HG03103 (cell line): ENCODE data around the gene TTC9B.

ENCODE experiments used
- ATAC-seq: cut with Tn5 transposase; IDR thresholded peaks from one replicate; pipeline ENCODE4 v1.9.1; 2021; ENCODE audit warnings: low read depth; ENCODE audit not compliant: unreplicated experiment

The TTC9B gene

DNA sequence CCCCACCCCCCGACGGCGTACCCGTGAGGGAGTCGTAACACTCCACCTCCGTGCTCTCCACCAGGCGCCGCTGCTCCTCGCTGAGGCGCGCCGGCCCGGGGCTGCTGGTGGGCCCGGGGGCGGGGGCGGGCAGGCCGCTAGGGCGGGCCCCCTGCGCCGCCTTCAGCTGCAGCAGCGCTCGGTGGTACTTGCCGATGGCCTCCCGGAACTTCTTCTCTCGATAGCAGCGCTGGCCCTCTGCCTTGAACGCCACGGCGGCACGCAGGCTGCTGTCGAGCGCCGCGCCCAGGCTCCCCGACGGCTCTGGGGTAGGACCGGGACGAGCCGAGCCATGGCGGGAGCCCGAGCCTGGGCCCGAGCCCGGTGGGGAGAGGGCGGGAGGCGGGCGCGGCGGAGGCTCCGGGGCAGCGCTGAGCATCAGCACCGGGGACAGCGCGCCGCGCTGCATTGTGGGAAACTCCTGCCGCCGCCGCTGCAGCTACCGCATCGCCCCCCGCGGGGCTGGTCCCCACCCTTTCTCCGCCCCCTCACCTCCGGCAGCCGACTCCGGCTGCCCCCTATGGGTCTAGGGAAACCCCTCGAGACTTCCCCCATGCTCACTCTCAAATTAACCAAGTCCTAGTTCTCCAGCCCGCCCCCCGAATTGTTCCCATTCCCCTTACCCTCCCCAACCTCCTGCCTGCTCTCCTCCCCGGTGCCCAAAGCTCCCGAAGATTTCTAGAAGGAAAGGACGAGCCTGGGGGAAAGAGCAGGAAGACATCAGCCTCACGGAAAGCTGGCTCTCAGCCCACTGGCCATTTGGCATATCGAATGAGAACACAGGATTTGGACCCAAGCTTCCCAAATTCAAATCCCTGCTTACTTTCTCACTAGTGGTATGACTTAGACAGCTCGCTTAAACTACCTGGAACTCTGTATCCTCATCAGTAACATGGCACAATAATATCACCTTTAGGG lies at the start of gene TTC9B:
TSS of gene TTC9B (minus strand) at position 451 of the 957 bp plus-strand sequence. CDS start at position 448, 3 bp downstream.
- ATAC-seq = no peak

DNA sequence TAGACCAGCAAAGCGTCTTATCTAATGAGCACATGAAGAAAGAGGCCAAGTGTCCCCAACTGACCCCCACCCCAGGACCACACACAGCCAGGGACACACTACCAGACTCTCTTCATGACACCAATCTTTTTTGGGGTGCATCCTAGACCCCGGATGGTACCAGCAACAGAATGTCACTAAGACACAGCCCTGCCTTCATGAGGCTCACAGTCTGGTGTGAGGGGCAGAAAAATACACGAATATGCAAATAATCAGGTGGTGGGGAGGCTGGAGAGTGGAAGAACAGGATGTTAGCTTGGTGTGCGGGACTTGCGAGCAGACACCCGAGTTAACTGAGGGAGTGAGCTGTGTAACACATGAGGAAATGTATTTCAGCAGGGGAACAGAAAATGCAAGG lies 49.4 kb upstream of the TTC9B start:
- no peak for ATAC-seq

DNA sequence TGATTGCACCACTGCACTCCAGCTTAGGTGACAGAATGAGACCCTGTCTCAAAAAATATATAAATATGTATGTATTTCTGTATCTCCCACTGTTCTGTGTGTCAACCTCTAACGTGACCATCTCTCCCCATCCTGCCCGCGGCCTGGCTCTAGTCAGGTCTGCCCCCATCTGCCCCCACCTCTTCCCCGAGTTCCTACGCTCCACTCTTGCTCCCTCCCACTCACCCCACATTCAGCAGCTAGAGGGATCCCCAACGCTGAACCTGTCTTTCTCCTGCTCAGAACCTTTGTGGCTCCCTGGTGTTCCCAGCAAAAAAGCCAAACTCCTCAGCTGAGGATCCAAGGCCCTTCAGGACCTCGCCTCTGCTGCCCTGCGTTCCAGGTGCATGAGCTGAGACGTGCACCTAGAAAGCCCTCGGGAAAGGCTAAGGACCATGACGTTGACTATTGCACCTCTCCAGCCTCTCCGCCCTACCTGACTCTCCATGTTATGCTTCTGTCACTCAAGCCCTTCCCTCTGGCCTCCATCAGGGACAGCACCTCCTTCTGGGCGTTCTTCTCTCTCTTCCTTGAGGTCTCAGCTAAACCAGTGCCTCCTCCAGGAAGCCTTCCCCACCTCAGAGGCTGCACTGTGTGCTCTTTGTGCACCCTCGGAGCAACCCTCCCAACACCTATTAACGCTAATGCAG lies 48.9 kb upstream of the TTC9B start:
- no peak for ATAC-seq

DNA sequence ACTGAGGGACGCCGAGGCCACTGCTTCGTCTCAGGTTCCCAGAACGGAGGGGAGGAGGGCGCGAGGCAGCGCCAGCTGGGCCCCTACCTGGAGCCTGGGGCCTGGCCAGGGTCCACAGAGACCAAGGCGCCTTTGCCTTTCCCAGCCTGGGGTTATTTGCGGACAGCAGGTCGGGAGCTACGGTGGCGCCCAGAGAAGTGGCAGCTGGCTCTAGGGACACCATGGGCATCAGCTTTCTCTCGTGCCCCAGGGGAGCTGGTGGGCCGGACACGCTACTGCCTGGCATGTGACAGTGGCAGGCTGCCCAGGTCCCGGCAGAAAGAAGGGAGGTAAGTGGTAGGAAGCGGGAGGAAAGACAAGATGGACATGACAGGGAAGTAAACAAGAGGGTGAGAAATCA lies 47.9 kb upstream of the TTC9B start:
- ATAC-seq = no peak

DNA sequence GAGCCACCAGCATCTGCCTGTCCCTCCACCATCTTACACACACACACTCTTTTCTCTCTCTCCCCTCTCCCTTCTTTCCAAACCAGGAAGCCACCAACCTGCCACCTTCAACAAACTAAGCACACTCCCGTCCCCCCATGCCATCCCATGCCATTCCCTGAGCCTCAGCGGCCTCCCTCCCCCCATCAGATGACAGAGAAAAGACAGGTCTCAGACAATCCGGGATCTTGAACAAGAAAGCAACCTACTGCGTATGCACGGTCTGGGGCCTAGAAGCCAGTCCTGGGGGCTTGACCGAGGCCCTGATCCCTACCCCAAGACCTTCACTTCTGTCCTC lies 47.5 kb upstream of the TTC9B start:
- ATAC-seq = no peak

DNA sequence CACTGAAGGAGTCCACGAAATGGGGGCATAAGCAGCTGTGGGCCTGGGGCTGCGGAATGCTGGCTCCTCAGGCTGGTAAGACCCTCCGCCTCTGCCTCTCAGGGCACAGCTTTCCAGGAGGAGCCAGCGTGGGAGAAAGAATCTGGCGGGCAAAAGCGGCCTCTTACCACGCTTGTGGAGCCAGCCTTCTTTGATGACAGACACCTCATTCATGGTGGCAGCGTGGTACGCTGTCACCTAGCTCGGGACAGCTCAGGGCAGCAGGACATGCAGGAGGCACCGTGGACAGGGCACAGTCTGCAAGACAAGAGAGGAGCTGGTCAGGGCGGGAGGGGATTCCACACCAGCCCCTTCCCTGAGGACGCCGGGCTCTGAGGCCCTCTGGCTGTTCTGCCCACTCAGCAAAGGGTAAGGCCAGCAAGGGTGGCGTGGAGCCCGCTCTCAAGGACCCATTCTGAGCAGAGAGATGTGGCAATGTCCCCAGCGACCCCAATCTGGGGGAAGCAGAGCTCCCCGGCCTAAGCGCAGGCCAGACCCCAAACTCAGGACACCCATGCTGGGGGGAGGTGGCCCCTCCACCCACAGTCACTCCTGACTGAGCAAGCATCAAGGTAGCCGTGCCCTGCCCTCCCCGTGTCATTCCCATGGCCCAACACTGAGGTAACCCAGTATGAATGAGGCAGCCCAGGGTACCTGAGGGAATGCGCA lies 47.0 kb upstream of the TTC9B start:
- ATAC-seq = no peak

DNA sequence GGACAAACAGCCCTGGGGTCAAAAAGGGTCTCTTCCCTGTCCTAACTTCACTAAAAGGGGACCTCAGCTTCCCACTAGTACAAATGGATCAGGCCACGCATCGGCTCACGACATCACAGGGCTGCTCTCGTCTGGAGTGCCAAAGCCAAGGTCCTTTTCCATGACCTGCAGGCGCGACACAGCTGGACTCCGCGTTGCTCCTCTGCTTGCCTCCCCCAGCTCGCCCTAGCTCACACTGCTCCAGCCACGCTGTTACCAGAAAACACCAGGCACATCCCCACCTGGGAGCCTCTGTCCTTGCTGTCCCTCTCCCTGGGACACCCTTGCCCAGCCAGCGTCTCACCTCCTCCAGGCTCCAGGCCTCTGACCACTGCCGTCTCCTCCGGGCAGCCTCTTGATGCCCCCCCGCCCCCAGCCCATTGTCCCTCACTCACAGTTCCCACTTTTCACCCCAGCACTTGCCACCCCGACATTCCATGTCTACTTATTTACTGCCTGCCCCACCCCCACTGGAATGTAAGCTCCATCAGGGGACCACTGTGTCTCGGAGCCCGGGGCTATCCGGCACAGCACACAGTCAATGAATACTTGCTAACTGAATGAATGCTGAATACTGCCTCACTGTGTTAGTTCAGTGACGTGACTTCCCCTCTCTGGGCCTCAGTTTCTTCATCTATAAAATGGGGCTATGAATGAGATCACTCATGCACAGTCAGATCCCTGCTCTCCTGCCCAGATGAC lies 46.3 kb upstream of the TTC9B start:
- ATAC-seq = no peak

DNA sequence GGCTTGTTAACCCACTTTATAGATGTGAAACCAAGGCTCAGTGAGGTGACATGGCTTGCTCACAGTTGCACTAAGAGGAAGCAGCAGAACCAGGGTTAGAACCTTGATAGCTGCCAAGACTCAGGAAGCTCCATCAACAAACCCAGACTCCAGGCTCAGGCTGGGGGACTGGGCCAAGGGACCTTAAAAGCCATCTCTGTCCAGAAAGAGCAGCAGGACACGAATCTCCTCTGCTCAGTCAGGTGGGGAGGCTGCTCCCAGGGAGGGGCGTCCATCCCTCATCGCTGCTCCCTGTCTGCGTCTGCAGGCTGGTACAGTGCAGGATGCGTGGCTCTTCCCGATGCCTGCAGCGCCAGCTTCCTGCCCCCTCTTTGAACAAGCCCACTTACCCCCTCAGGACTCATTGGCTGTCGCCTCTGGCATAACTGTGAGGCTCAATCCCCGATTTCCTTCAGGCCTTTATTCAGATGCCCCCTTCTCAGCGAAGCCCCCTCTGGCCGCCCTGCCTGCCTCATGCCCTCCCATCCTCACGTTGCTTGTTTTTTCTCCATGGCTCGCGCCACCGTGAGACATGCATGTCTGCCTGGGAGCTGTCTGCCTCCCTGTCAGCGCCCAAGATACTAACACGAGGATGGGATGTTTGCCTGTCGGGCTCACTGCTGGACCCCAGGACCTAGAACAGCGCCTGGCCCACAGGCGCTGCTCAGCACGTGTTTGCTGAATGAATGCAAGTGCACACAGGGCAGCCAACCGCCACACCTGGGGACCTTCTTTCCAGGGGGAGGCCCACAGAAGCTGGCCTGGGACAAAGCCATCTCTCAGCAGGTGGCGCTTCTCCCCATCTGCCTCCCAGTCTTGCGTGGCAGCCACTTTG lies 45.5 kb upstream of the TTC9B start:
- ATAC-seq = no peak

DNA sequence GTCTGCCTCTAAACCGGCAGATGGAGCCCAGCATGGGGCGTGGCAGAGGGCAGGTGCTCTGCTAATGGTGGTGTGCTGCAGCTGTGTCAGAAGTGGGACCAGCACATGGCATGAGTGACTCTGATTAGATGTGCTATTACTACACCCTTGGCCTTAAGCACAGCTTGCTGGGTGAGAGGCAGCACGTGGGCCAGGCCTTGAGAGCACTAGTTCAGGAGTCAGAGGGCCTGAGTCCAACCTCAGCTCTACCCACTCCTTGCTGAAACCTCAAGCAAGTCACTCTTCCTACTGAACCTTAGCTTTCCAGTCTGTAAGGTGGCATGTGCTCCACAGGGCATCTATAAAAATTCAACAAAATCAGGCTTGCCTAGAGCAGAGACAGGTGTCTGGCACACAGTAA lies 44.2 kb upstream of the TTC9B start:
- ATAC-seq = no peak

DNA sequence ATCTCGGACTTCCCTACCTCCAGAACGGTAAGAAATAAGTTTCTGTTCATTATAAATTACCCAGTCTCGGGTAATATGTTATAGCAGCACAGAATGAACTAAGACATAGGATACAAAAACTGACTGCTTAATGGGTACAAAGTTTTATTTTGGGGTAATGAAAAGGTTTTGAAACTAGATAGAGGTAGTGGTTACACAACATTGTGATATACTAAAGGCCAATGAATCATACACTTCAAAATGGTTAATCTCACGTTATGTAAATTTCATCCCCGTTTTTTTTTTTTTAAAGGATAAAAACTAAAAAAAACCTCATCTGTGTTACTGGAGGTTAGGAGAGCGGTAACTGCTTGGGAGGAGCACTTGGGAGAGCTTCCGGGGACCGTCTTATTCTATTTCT lies 43.4 kb upstream of the TTC9B start:
- ATAC-seq = no peak

DNA sequence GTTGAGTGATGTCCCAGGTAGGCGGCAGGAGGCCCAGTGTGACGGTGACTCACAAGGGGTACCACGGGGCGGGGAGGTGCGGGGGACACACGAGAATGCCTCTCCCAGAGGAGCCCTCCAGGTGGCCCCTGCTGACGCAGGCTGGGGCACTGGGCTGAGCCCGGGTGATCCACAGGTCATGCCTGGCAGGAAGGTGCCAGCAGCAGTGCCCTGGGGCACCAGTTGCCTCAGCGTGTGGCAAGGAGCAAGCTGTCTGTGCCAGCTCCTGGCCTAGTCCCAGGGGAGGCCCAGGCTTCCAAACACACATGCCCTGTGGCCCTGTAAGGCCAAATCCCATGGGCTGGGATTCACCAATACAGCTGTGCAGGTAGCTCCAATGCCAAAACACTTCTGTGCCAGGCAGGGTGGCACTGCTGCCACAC lies 38.9 kb upstream of the TTC9B start:
- ATAC-seq = no peak

DNA sequence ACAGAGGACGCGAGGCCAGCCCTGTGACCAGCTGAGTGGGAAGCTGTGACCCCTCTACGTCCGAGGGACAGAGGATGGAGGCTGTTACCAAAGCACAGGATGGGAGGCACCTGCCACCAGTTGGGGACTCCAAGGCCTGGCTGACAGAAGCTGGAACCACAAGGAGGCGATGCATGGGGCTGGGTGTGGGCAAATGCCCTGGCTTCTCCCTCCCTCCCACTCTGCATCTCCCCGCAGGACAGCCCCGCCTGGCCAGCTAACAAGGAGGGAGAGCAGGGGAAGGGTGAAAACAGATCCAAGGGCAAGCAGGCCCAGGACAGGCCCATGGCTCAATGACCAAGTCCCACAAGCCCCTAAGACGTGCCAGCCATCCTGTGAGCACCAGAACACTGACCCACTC lies 38.3 kb upstream of the TTC9B start:
- ATAC-seq = no peak

DNA sequence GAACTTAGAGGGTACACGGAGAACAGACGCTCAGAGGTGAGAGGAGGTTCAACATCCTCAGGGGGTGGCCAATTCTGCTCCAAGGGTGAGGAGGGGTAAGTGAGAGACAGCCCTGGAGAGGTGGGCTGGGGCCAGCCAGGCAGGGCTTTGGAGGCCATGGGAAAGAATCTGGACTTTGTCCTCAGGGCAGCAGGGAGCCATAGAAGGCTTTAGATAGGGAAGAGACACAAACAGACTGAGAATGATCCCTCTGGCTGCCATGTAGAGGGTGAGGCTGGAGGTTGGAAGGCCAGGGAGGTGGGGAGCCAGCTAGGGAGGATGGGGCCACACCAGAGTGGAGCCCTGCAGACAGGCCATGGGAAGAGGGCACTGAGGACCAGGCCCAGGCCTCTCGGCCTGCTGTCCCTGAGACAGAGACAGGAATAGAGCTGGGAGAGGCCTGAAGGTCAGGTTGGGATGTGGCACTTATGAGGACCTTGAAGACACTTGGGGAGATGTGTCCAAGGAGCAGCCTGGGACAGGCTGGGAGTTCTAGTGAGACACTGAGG lies 37.5 kb upstream of the TTC9B start:
- ATAC-seq = no peak

DNA sequence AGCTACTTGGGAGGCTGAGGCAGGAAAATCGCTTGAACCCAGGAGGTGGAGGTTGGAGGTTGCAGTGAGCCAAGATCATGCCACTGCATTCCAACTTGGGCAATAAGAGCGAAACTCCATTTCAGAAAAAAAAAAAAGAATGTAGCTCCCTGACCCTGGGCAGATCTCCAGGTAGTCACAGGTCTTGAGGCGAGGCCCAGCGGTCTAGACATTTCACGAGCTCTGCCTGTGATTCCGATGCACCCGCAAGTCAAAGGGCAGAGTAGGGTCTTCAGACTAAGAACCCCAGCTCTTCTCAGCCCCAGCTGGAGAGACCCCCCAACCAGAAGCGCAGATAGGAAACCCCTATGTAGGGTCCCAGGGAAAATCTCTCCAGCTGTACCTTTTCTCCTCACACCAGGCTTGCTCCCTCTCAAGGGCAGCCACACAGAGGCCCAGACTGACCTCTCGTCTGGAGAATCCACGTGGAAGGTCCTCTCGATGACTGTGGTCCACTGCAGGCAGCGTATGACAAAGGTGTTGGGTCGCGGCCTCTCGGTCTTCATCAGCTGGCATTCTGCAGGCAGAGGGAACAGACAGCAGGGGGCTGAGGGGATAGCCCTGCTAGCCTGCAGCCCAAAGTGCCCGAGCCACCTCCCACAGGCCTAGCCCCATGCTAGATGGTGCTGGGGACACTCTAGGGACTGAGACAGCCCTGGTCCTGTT lies 36.7 kb upstream of the TTC9B start:
- ATAC-seq = no peak

DNA sequence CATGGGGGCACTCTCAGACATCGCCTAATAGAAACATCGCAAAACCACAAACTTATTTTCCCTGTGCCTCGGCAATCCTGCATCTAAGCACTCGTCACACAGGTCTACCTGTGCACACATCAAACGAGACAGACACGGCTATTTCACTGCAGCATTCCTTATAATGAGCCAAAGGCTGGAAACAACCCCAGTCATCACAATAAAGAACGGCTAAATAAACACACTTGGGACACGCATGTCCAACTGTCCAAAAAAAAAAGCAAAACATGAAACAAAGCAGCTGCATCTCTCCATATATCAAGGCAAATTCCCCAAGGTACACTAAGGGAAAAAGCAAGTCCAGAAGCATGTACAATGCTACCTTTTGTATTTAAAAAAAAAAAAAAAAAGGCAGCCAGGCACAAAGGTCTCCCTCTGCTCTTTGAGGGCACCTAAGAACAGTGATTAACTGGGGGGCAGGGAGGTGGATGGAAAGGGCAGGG lies 35.5 kb upstream of the TTC9B start:
- no peak for ATAC-seq

DNA sequence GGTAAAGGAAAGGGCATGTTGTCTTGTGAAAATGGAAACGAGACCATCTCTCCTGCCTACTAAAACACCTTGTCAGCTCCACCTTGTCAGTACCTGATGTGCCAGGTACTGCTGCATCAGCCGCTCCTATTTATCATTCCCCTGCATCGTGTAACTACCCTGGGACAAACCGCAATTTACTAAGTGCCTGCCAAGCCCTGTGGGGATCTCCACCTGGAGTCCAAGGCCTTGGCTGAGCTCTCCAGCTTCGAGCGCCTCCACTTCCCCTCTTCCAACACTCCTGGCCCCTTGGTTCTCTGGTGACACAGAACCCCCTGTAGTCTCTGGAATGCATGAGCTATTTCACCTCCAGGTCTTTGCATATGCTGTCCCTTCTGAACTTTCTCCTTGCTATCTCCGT lies 34.2 kb upstream of the TTC9B start:
- no peak for ATAC-seq

DNA sequence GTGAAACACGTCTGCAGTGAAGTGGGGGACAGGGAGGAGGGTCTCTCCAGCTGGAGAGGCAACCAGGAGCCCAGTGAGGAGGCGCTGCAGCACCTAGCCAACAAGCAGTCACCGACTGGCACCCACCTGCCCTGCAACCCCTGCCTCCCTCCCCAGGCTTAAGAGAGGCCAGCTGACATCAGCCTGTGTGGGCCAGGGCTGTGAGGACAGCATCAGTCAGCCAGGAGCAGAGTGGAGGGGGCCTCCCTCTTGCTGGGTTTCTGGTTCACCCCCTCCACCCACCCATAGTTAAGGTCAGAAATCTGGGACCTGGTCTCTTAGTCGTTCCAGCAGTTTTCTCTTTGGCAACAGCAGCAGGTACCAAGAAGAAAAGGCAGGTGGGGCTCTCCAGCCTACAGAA lies 33.8 kb upstream of the TTC9B start:
- ATAC-seq = no peak

DNA sequence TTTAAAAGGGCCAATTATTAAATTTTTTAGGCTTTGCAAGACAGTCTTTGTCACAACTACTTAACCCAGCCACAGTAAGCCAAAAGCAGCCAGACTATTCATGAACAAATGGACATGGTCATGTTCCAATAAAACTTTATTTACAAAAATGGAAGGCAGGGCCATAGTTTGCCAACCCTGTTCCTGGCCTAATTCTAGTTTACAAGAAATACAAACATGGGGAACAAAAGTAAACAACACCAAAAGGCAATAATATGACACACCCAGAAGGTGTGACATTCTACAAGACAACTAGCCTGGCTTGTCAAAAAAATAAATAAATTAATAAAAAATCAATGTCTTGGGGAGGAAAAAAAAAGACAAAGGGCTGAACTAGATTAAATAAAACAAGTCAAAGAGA lies 33.1 kb upstream of the TTC9B start:
- ATAC-seq = no peak

DNA sequence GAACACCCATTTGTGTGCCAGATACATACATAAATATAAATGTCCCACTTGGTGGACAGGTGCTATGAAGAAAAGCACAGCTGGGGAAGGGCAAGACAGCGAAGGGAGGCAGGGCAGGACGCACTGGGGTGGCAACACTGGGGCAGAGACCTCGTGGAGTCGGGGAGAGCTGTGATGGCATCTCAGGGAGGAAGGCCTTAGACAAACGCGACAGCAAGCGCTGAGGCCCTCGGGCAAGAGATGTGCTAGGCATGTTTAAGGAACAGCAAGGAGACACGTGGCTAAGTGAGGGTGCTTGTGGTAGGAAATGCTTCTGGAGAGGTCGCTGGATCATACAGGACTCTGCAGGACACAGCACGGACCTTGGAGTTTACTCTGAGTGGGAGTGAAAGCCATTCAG lies 31.6 kb upstream of the TTC9B start:
- ATAC-seq = no peak
